ENCODE measurements around the gene RNF13.
"Not testable (repeated sequence)": the region's sequence is repeated elsewhere in the genome, so short reads cannot be mapped to it uniquely, and the experiment has no call there.

Gene RNF13

DNA sequence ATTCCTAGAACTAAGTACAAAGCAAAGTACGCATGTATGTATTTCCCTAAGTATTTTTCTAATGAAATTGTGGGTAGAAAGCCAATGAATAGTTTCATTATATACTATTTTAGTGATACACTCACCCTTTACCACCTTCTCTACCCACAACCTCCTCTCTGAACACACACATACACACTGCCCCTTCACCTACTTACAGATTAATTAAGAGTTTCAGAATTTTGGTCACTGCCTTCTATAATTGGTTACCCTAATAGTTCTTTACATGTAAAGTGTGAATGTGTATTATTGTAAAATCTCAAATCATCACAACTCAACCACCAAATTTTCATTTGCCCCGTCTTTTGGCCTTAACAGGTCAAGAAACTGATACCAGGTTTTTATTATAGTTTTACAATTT, 150.5 kb downstream of the RNF13 start:
- no peak for FAIRE-seq

DNA sequence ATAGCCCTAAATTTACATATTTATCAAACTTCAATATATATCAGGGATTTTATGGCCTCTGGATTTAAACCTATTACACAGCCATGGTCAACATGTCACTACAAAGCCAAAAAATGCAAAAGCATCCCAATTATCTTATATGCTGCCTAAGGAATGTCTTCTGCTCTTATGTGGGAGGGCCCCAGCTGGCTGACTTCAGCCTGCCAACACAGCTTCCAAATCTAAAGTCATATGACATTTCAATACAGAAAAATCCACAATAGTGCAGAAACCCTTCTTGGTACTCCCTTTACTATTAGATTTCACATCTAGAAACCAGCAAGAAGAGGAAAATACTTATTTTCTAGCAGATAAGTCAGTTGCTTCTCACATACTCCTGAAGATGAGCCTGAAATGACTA, 151.3 kb downstream of the RNF13 start:
- no peak for FAIRE-seq

DNA sequence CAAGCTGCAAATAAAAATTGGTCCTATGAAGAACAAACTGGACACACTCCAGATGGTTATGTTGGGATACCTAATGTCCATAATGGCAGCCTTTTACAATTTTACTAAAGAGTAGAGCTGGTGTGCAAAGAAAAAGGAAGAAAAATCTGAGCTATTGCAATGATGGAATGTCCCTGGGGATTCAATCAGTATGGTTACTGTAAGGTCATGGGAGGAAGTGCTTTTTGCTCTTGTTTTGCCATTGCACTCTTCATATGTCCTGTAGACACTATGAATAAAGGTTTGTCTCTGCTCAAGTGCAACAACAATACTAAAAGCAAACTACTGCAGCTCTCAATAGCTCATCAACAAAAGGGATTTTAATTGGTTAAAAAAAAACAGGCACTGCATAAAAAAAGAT, 152.3 kb downstream of the RNF13 start:
- no peak for FAIRE-seq

DNA sequence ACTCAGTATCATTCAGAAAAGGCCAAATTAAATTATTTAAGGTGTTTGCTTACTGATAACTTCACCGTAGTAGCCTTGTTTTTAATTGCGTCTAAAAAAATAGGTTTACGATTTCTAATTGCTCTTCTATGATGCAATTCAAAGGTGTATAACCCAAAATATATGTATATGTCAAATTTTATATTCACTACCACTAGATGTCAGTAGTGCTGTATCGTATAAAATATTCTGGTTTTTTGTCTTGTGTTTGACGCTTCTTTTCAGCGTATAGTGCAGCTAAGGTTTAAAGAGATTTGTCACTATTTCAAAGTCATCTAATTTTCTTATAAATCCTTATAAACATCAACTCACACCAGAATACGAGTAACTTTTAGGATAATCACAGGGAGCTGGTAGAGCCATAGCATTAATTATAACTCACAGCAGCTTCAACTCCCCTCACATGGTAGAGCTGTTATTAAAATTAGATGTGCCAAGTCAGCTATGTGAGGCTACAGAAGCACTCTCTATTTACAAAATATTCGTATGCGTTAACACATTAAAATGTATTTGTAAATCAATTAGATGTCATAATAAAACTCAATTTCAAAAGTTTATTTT, 154.2 kb downstream of the RNF13 start:
- FAIRE-seq: peak; percentile 97

- no peak for FAIRE-seq
Measured at GRCh38 chr3:149968216-149968615, 155.2 kb downstream of the RNF13 start.

DNA sequence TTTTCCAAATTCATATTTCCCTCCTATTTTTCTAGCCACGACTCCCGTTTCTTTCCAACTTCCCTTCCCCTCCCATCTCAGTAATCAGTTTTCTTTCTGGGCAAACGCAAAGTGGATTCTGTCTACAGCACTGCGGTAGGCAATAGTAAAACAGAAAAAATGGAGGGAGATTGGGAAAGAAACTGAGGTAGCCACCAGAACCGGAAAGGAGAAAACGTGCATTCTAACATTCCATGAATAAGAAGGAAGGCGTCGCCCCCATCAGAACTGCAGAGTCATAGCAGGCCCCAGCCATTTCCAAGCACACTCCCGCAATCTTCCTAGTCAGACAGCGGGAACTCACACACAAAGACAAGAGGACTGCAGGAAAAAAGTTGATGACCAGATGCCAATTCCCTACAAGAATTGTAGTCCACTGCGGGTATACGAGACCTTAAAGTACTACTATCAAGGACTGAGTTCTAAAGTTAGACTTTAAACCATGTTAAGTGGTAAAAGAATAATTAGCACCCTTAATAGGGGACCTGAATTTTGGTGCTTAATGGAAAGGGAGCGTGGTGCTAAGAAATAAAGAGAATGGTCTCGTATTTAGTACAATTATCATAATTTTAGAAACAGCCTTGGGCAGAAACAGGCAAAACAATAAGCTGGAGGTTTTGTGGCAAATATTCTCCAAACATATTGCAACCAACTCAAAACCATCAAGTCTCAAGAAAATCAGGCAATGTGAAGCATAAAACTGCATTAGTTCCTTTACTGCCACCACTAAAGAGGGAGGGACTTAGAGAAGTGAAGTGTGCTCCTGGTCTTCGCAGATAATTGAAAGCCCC, 156.3 kb downstream of the RNF13 start:
- peak; percentile 91 for FAIRE-seq

DNA sequence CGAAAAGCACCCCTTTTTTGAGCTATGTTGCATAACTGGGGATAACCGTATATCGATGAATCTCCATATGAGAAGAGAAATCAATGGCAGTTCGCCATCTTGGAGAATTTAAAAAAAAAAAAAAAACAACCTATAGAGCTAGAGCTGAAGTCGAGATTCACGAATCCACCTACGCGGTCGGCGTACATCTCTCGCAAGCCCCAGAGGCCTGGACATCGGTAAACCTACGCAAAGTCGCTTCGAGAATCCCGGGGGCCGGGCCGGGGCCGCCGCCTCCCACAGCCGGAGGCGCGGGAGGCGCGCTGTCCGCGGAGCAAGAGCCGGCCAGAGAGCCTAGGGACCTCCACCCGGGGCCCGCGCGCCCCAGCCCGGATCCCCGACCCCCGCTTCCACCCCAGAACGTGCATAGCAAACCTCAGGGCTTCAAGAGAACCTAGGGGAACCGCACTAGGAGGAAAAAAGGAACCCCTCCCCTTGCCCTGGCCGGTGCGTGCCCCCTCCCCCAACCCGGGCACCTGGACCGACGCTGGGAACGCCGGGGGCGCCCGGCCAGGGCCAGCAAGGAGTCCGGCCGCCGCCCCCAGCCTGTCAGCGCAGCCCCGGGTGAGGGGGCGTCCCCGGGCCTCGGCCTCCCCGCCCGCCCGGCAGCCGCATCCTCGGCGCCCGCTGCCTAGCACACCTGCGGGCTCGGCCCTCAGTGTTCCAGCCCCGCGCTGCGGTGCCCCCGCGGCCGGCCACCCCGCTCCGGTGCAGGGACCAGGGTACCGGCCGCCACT, 157.1 kb downstream of the RNF13 start:
- peak; percentile 76 for FAIRE-seq

DNA sequence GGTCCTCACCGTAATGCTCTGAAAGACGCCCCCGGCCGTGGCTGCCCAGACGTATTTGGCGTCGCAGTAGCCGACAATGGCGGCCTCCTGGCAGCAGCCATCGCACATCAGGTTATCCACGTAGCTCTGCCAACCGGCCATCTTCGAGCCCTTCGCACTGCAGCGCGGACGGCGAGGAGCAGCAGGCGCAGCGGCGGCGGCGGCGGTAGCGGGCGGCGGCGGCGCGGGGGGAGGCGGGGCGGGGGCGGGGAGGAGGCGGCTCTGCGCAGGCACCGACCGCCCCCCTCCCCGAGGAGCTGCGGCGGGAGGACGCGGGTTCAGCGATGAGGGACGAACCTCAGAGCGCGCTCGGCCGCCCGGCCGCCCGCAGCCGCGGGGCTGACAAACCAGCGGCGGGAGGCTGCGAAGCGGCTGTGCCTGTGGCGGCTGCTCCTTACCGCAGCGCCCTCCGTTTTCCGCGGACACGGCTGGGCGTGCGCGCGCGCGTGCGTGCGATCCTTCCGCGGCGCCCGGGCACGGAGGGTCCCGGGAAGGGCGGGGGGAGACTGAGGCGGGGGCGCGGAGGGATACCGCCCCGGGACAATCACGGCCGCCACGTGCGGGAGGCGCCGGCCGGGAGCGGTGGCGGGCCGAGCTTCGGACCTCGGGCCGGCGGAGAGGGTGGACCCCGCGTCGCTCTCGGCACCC, 157.8 kb downstream of the RNF13 start, which contains the start of gene PFN2:
PFN2 (minus strand) TSS at position 180 of the 687 bp plus-strand sequence; CDS start at position 141, 39 bp downstream.
- FAIRE-seq: no peak

DNA sequence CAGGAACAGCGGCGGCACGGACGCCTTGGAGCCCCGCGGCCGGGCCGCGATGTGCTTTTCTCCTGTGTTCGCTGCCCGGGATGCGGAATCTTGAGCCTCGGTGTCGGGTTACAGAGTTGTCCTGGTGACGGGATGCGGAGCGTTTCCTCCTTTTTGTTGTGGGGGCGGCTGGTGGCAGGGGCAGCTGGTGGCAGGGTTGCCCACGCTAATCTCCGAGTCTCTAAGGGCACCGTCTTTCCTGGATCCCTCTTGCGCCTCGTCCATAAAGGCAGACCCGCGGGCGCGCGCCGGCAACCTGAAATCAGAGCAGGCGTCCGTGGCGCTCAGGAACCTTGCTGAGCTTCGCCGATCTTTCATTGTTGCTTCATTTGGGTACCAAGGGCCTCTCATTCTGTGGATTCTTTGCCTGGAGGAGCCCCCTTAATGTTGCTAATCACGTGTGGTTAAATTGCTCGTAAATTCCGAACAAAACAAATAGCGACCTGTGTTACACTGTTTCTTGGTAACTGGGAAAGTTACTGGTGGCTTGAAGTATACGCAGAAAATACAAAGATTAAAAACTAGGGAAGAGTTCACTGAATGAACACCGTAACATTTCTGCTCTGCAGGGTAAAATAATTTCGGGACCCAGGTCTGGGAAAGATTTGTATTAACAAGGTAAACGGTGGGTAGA, 158.5 kb downstream of the RNF13 start:
- peak; percentile 80 for FAIRE-seq

- no peak for FAIRE-seq
Measured at GRCh38 chr3:149975919-149976318, 162.9 kb downstream of the RNF13 start.

GRCh38 chr3:149977386-149977785, 164.4 kb downstream of the RNF13 start:
- FAIRE-seq: no peak

- peak; percentile 92 for FAIRE-seq
Measured at GRCh38 chr3:149981979-149982378, 169.0 kb downstream of the RNF13 start.

GRCh38 chr3:149983053-149983452, 170.0 kb downstream of the RNF13 start:
- FAIRE-seq: not testable (repeated sequence)

DNA sequence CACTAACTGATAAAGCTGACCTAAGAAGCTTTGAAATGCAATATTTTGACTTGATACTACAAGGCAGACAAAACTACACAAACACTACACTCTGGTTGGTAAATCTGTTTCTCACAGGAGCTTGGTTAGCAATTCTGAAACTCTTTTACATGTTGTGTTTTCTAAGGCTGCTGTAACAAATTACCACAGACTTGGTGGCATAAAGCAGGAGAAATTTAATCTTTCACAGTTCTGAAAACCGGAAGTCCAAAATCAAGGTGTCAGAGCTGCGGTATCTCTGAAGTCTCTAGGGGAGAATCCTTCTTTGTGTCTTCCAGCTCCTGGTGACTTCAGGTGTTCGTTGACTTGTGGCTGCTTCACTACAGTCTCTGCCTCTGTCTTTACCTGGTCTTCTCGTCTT, 170.6 kb downstream of the RNF13 start:
- no peak for FAIRE-seq

DNA sequence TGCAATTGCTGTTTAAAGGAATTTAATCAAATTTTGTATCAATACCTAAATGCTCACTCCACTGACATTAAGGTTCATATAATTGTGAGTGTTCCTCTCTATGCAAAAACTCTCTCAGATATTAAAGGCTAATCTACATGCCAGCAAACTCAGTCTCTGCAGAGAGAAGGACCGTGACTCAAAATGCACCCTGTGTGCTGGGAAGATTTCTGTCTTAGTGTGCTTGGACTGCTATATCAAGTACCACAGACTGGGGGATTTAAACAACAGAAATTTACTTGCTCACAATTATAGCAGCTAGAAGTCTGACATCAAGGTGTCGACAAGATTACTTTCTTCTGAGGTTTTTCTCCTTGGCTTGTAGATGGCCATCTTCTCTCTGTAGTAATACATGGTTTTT, 176.3 kb downstream of the RNF13 start:
- no peak for FAIRE-seq

DNA sequence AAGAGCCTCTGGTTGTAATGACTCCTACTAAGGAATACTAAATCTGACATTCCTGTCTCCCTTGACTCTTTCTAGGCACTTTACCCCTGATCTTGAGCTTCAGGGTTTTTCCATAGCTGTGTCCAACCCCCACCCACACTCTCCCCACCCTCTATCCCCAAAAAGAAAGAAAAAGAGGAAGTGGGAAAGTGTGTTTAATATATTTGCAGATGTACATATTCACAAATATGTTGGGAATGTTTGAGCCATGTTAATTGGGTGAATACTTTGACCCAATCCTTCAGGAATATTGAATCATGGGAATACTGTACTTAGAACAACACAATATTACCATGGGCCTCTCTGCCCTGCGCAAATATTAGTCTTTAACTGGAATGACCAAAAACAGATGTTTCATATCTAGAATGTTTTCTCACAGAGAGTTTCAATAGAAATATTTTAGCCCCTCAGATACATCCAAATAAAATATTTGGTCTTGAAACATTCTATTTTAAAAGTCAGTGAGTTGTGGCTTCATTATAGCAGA, 177.5 kb downstream of the RNF13 start:
- FAIRE-seq: no peak

- FAIRE-seq: no peak
Measured at GRCh38 chr3:149992416-149993058, 179.5 kb downstream of the RNF13 start.

DNA sequence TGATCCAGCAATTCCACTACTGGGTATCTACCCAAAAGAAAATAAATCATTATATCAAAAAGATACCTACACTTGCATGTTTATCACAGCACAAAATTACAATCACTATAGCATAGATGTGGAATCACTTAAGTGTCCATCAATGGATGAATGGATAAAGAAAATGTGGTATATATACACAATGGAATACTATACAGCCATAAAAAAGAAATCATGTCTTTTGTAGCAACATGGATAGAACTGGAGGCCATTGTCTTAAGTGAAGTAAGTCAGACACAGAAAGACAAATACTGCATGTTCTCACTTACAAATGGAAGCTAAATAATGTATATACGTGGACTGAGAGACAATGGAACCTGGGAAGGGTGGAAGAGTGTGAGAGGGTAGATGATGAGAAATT, 185.9 kb downstream of the RNF13 start:
- no peak for FAIRE-seq

DNA sequence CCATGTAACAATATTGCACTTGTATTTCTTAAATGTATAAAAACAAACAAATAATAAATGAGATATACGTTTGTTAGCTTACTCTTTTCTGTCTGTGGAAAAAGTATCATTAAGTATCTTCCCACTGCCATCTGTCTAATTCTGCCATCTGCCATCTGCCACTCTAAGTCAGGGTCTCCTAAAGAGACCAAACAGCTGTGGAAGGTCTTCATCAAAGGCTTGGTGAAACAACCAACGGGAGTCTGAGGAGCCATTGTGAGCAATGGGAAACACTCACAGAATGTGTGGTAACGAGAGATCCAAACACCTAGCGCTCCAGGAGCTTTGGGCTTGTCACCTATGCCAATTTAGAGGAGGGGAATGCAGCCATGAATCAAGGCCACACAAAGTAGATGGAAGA, 186.4 kb downstream of the RNF13 start:
- FAIRE-seq: no peak

DNA sequence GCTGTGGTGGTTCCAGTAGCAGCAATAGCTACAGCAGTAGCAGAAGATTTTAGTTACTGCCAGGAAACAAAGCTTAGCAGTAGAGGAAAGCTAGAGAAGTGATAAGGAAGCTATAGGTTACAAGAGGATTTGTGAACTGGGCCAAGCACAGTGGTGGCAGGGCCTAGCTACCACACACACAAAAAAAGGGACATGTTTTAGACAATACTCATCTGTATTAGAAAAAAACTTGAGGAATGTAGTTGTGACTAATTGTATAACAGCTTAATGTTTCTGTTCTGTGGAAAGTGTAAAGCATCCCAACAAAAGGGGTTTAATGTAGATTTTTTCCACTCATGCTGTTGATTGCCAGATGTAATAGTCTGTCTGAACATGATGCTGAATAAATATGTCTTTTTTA, 187.6 kb downstream of the RNF13 start:
- no peak for FAIRE-seq

DNA sequence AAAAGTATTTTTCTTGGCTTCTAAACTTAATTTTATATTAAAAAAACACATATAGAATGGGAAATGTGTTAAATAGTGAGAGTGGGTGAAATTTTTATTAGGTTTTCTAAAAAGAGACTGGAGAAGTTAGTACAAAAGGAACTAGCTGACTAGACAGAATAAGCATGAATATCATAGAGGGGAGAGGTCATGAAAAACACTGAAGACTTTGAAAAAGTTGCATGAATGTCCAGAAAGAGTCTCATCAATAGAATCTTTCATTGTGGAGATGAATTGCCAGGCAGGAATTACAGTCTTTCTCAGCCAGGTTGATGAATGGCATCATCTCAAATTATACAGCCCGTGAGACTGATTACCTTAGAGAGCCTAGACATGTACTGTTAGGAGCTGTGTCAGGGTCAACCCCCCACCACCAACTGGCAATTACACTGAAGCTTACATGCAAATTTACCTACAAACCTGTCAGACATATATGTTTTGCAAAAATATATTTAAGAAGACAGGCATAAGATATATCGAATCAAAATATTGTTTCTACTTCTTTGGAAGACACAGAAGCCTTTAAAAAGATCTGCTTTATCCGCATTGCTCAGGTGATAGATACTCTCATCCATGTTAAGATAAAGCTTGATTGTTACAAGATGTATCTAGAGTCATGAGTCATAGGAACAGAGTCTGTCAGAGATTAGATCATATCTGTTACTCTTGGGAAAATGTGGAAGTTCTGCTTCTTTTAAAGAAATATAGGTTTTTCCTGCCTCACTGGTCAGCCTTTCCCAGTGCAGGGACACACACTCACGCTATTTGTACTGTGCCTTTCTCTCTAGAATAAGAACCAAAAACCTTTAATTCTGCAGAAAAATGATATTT, 192.5 kb downstream of the RNF13 start:
- no peak for FAIRE-seq
